Measurements from ENCODE around the gene TACR1.
A peak's percentile ranks its signal among the peaks of the same experiment; 100 is the strongest.
"Not testable (repeated sequence)": the region's sequence is repeated elsewhere in the genome, so short reads cannot be mapped to it uniquely, and the experiment has no call there.

TACR1 gene, protein sequence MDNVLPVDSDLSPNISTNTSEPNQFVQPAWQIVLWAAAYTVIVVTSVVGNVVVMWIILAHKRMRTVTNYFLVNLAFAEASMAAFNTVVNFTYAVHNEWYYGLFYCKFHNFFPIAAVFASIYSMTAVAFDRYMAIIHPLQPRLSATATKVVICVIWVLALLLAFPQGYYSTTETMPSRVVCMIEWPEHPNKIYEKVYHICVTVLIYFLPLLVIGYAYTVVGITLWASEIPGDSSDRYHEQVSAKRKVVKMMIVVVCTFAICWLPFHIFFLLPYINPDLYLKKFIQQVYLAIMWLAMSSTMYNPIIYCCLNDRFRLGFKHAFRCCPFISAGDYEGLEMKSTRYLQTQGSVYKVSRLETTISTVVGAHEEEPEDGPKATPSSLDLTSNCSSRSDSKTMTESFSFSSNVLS

DNA sequence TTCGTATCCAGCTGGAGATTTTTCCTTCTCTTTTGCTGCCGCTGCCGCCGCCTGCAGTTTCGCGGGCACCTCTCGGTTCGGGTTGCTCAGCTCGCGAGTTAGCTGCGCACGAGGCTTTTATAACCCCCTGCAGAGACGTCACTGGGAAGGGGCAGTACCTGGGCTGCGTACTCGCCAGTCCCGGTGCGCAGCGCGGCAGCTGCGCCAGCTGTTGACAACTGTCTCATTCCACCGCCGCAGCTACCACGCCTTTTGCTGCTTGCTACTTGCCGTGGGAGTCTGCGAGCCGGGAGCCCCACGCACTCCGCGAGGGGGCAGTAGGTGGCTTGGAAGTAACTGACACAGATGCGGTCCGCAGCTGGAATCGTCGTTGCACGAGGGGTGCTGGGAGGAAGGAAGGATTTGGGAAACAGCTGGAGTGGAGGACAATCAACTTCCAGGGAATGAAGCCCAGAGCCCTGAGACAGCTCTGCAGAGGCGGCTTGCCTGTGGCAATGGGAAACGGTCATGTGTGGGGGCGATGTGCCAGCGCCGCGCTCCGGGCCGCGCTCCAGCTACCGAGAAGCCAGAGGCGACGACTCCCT is at the start of gene TACR1:
Gene TACR1, minus strand, starts transcription at position 93 of the 584 bp plus-strand sequence. CDS start 586 bp downstream, outside the sequence.
- peak; percentile 52 for DNase-seq

DNA sequence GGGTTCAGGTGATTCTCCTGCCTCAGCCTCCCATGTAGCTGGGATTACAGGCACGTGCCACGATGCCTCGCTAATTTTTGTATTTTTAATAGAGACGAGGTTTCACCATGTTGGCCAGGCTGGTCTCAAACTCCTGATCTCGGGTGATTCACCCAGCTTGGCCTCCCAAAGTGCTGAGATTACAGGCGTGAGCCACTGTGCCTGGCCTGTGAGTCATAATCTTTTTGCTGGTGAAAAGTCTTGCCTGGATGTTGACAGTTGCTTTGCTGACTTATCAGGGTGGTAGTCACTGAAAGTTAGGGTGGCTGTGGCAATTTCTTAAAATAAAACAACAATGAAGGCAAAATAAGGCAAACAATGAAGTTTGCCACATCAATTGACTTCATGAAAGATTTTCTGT is 49.3 kb upstream of the TACR1 start:
- not testable (repeated sequence) for DNase-seq

DNA sequence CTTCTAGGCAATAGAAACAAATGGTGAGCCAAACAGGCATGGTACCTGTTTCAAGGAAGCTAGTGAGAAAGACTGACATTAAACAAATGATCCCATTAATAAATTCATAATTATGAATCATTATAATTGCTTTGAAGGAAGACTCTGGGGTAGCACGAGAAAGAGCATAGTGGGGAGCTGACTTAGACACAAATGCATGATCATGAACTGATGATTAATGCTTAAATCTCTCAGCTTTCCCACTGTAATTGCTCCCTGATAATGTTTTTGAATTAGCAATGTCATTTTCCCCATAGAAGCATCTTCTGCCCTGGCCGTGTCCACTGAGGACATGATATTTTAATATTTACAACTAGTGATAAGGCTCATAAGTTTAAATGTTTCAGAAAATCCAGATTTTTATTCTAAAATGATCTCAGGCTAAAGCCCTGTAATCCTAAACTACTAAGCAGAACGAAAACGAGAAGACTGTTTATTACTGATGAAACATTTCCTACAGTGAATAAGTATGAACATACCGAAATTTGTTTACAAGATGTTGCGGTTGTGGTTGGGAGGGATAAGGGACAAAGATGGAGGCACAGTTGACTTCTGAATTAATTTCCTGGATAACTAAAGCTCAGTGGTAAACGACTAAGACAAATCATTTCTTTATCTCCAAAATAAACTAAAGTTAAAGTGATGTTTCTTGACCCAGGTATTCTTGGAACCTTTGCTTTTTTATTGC is 47.3 kb upstream of the TACR1 start:
- DNase-seq: no peak

DNA sequence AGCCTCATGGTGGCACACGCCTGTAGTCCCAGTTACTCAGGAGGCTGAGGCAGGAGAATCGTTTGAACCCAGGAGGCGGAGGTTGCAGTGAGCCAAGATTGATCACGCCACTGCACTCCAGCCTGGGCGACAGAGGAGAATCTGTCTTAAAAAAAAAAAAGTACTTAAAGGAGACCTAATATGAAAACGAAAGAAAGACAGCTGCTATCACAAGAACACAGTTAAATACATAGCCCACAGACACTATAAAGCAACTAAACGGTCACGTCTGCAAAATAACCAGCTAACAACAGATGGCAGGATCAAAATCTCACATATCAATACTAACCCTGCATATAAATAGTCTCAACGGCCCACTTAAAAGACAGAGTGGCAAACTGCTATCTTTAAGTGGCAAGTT is 43.9 kb upstream of the TACR1 start:
- DNase-seq: no peak

DNA sequence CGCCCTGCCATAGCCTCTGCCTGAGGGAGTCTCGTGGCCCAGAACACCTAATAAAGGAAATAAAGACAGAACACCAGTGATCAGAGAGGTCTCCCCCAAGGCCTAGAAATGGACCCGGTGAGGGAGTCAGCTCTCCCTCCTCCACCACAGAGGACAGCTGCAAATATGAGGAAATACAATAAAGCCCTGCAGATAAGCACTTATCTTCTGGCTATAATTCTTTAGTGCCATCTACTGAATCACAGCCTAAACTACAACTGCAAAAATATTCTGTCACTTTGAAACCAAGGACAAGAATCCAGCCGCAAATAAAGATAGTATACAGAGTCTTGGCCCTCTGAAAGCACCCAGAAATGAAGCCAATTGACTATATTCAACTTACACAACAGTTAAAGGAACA is 42.4 kb upstream of the TACR1 start:
- no peak for DNase-seq

DNA sequence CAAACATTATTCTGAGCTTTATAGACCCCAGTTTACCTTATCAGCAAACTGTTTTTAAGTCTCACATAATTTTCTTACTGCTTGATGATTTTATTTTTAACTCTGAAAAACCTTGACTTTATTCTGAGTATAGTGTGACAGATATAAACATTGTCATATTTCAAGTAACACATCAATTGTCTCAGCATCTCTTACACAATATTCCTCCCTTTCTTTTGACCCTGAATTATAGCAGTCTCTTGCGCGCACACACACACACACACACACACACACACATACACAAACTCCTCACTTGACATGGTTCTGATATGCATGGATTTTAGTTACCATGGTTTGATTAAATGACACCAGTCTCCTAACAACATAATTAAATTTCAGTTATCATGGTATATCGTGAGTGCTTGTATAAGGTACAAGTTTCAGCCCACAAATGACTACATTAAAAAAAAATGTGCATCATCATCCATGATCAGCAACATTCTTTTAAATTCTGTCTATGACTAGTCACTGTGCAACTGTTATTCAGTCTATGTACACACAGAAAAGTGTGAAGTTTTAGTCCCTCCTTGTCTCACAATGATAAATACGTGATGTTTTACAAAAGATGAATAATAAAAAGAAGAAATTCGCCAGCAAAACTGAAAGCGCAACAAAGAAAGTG is 39.5 kb upstream of the TACR1 start:
- no peak for DNase-seq

DNA sequence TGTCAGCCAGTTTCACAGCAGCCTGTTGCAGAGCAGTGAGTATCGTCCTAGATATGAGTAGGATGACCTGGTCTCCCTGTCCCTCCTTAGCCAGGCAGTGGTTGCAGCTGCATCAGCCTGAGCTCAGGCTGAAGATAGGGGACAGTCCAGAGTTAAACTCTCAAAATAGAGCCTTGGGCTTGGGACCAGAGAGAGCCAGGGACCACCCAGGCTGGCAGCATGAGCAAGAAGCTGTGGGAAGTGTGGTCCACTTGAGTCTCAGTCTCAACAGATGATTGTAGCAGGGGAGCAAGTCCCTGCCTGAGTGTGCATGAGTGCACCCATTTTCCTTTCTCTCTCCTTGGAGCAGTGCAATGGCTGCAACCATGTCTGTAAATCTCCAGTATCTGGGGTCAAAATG is 38.0 kb upstream of the TACR1 start:
- DNase-seq: no peak

DNA sequence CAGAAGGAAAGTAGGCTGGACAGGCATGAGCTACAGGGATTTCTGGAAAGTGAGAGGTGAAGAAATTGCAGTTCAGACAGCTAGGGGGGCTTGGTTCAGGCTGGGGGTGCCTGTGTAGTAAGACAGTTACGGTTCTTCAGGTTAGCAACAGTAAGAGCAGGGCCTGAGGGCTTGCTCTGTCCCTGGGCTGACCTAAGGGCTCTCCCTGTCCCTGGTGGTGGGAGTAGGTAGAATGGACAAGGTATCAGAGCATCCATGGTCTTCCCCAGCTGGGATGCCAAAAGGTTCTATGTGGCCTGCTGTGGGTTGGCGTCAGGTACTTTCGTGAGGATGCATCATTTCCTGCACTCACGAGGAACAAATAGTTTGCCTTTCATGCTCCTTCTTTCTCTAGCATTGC is 34.6 kb upstream of the TACR1 start:
- no peak for DNase-seq

DNA sequence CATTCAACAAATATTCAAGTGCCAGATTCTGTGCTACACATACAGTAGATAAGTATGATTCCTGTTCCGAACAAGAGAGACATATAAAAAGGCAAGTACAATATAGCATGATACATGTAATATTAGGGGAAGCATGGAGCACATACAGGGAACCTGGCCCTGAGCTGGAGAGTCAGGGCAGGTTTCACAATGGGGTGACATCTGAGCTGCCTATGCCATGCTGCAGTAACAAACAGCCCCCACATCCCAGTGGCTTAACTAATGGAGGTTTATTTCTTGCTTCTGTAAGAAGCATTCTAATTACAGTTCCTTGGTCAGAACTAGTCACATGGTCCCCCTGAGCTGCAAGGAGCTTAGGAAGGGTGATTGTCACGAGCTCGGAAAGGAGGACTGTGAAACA is 27.3 kb upstream of the TACR1 start:
- no peak for DNase-seq

DNA sequence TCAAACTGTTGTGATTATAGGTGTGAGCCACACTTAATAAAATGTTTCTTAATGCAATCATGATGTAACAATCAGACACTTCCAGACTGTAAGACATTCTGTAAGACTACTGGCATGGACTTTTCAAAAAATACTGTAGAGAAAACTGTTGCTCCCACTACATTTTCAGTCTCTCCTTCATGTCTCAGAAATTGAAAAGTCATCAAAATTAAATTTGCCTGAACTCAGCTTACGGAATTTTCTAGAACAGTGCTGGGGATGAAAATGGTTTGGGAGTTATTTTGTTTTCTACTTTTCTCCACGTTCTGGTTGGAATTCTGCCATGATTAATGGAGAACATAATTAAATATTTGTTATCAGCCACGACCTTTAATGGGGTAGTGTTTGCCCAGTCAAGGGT is 26.8 kb upstream of the TACR1 start:
- DNase-seq: no peak

DNA sequence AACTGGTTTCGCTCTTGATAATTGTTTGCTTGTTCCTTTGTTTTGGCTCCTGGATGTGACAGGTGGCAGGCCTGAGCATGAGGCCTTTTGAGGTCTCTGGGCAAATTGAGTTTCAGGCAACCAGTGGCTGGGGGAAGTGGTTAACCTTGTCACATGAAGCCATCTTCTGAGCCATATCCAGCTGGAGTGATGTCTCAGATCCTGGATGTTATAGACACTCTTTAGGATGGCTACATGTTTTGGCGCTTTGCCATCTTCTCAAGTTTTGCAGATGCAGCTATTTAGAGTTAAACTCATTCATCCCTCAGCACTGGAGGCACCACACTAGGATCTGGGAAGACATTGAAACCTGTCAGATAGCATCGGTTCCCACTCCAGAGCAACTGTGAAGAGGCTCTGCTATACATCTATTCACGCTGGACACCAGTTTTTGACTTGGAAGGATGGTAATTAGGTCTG is 25.3 kb upstream of the TACR1 start:
- no peak for DNase-seq

DNA sequence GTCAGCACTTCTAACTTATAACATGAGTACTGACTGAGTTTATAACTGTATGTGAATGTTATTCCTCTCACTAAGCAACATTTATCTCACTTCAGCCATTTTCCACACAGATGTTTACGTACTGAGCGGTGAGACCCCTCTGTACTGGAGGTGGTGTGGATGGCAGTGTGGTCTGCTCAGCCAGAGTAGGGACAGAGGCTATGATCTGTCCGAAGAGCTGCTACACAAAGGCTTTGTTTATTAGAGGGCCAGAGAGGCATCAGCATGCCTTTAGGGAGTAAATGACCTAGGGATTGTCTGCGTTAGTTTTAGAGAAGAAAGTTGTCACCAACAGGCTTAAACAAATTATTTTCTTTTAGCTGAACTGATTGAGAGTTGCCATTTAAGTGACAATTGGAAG is 23.2 kb upstream of the TACR1 start:
- DNase-seq: no peak

DNA sequence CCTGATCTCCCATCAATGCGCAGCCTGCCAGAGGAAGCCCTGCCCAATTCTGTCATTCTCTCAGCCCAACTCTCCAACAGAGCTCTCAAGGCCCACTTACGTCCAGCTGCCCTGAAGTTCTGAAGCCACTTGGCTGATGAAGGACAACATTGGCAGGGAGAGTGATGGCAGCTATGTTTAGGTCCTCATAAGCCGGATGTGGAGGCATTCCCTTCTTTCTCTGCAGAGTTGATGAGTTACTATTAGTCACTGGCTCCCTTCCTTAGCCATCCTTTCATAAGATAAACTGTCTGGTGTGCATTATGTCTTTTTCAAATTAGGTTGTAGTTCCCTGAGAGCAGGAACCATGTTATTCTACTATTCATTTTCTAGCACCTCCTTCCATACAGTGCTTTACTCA is 22.5 kb upstream of the TACR1 start:
- no peak for DNase-seq

DNA sequence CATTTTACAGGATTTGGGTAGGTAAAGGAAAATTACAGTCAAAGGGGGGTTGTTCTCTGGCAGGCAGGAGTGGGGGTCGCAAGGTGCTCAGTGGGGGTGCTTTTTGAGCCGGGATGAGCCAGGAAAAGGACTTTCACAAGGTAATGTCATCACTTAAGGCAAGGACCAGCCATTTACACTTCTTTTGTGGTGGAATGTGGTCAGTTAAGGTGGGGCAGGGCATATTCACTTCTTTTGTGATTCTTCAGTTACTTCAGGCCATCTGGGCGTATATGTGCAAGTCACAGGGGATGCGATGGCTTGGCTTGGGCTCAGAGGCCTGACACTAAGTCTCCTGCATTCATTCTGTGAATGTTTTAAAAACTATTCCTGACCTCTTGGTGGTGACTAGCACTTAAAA is 19.9 kb upstream of the TACR1 start:
- not testable (repeated sequence) for DNase-seq

DNA sequence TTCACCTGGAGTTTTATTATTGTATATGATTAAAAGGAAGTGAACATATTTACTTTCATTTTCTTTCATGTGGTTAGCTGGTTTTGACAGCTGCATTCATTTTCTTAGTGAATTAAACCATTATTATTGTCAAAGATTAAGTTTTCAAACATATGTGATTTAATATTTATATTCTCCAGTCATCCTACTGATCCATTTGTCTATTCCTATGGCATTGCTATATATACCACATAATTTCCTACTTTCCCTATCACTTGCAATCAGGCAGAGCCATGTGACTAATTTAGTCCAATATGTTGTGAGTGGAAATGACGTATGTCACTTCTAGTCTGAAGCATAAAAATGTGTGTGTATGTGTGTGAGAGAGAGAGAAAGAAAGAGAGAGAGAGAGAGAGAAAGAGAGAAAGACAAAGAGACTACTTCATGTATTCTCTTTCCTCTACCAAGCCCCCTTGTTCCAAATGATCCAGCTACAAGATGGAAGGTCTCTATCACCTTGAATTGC is 12.0 kb upstream of the TACR1 start:
- DNase-seq: no peak

DNA sequence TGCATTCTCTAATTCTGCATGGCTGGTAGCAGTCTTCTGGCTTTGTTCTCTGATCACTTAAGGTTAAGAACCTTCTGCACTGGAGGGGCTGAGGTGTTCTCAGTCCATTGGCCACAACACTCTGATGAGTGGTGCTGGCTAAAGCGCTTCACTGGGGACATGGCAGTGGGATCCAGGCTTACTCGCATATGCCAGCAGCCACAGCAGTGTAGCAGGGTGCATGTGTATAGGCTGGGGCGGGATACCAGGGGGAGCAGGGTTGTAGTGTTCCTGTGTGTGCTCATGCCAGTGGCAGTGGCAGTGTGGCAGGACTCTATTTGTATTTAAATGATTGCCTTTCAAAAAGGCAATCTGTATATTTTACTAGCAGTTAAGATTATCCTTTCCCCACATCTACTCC is 11.1 kb upstream of the TACR1 start:
- no peak for DNase-seq

DNA sequence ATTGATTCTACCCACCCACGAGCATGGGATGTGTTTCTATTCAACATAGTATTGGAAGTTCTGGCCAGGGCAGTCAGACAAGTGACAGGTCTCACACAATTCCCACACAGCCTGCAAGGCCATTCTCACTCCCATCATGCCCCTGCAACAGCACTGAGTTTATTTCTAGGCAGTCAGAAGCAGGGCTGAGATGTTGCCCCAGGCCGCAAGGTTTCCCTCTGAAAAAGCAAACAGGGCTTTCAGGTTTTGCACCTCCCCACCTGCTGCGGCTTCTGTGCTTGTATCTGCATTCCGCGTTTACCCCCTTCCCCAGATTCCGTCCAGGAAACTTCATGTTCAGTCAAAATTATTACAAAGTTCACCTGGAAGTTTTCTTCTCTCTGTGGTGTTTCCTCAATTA is 9.4 kb upstream of the TACR1 start:
- DNase-seq: no peak

DNA sequence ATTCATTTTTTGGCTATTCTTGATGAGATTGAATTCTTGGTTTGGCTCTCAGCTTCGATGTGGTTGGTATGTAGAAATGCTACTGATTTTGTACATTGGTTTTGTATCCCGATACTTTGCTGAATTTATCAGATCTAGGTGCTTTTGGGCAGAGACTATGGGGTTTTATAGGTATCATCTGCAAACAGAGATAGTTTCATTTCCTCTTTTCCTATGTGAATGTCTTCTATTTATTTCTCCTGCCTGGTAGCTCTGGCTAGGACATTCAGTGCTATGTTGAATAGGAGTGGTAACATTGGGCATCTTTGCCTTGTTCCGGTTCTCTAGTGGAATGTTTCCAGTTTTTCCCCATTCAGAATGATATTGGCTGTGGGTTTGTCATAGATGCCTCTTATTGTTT is 5.5 kb upstream of the TACR1 start:
- no peak for DNase-seq

DNA sequence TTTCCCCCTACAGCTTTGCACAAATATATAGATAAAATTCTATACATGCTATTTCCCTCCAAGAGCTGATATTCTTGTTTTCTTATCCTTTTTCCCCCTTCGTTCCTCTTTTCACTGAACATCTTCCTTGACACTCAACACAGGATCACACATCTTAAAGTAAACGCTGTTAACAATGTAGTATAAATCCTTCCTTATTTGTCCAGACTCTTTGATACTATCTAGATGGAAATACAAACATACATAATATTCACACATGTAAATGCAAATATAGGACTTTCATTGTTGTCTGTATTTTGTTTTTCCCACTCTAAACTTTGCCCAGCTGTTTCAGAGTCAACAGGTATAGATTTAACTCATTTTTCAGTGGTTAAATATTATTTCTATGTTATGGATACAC is 3.0 kb upstream of the TACR1 start:
- DNase-seq: no peak

DNA sequence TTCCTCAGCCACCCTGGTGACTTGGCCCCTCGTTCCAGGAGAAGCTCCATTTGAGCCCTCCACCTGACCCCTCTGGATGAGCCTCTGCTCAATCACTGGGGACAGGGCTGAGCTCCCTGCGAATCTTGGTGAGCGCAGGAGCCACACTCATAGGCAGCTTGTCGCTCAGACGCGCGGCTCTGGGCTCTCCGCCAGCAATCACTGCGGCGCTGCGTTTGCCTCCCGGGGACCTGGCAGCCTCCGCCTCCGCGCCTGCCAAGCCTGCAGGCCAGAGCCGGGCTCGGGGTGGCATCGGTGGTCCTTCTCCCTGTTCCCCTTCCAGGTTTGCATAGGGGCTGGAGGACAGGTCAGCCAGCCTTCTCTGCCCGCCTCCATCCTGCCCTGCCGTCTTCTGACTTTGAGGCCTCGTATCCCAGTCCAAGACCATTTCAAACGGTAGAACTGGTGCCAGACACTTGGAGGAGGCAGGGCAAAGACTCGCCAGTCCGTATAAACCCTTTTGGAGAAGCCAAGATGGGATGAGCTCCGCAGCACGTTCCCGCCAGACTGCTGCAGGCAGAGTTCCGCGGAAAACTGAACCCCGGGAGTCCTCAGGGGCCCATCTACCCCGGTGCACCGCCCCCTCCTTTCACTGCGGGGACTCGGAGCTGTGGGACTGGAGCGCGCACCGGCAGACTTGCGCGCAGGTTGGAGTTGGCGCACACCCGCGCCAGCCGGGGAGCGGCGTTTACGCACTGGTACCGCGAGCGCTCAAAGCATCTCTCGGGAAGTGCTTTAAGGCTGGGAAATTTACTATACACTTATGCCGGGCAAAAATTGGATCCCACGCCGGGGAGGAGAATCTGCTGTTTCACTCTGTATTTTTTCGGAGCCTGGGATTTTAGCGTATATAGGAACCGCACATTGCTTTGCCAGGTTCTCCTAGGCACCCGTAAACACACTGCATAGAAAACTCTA is 1.1 kb upstream of the TACR1 start:
- peak; percentile 16 for DNase-seq

DNA sequence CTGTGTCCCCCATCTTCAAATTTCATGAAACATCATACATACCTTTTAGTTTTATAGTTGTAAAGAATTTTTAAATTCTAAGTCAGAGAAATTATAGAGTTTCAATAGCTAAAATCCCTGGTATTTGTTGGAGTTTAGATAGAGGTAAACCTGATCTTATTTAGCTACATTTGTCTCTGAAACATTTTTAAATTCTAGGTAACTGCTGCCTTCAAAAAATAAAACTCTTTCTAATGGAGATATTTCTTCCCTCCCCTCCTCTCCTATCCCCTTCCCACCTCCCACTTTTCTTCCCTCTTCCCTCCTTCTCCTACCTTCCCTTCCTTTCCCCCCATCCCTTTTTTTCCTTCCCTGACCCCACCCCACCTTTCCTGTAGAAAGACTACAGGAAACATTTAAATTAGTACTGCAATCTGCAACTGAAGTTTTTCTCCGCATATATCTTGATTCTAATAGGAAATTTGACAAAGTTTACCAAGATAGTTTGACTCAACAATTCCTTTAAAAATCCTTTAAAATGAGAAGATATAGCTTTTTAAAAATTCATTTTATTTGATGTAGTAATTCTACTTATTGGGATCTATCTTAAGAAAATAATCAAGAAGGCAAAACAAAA is 4.1 kb downstream of the TACR1 start:
- DNase-seq: no peak

Data from activated T-cell treated with anti-CD3 and anti-CD28 coated beads, Interleukin-2, amount 50 U/mL, for 1 hour (primary cell).